Measurements from ENCODE around the gene ATRAID. TPM values are rescaled to one million over a fixed set of nuclear protein-coding genes. Genes with fewer than 3 reads are reported as not detected.

ATRAID gene
- total RNA-seq, 4 donors from 2014 or later: 169 to 677 (median 199) TPM

- no peak for TF ChIP-seq CTCF (IDR thresholded peaks at IDR 0.05; ENCODE audit: low read depth)
Observed at GRCh38 chr2:27231921-27232320, 20.1 kb downstream of the ATRAID start.

- TF ChIP-seq CTCF (IDR thresholded peaks at IDR 0.05; ENCODE audit: low read depth): no peak
Observed at GRCh38 chr2:27233341-27233740, 21.5 kb downstream of the ATRAID start.

DNA sequence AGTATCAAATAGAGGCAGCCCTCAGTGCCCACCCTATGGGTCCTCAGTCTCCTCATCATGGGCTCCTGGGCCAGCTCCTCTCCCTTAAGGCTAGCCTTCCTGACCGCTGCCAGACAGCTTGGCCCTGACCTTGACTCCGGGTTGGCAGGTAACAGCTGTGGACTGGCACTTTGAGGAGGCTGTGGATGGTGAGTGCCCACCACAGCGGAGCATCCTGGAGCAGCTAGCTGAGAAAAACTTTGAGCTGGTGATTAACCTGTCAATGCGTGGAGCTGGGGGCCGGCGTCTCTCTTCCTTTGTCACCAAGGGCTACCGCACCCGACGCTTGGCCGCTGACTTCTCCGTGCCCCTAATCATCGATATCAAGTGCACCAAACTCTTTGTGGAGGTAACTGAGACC, 24.3 kb downstream of the ATRAID start:
- no peak for TF ChIP-seq CTCF (IDR thresholded peaks at IDR 0.05; ENCODE audit: low read depth)

- no peak for TF ChIP-seq CTCF (IDR thresholded peaks at IDR 0.05; ENCODE audit: low read depth)
Observed at GRCh38 chr2:27236626-27237025, 24.8 kb downstream of the ATRAID start.

DNA sequence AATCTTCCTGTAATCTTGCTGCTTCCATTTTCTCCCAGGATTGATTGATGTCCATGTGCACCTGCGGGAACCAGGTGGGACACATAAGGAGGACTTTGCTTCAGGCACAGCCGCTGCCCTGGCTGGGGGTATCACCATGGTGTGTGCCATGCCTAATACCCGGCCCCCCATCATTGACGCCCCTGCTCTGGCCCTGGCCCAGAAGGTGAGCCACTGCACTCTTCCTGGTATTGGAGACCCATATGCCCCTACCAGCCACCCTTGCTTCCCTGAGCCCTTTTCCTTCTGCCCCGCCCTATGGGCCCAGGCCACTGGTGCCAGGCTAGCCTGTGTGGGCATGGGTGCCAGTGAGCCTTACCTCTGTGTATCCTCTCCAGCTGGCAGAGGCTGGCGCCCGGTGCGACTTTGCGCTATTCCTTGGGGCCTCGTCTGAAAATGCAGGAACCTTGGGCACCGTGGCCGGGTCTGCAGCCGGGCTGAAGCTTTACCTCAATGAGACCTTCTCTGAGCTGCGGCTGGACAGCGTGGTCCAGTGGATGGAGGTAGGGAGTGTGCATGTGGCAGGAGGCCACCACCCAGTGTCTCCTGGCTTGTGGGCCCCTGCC, 25.6 kb downstream of the ATRAID start:
- no peak for TF ChIP-seq CTCF (IDR thresholded peaks at IDR 0.05; ENCODE audit: low read depth)

GRCh38 chr2:27238976-27239375, 27.1 kb downstream of the ATRAID start:
- TF ChIP-seq CTCF (IDR thresholded peaks at IDR 0.05; ENCODE audit: low read depth): no peak

DNA sequence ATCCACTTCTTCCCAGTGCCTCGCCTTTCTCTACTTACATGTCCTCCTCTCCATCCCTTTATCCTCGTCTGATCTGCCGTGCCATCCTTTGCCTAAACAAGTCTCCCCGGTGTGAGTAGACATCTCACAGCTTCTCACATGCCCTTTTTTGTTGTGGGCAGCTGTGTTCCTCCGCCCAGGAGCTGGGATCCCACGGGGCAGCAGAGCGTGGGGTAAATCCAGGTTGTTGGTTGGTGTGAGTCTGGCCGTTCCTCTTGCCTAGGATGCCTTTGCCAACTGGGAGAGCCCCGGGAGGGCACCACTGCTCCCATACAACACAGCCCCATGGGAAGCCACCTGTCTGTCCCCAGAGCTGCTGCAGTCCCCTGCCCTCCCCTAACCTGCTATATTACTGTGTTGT, 28.6 kb downstream of the ATRAID start:
- no peak for TF ChIP-seq CTCF (IDR thresholded peaks at IDR 0.05; ENCODE audit: low read depth)
